Fibroblast of lung (primary cell): ENCODE measurements around the gene DNMT3B. TPM values are rescaled to one million over a fixed set of nuclear protein-coding genes. Genes with fewer than 3 reads are reported as not detected.

ENCODE experiments used
- DNase-seq, 2 donors: peaks; one replicate each; pipeline versions ENCODE4 v3.0.0 to v3.0.0-alpha.2; 2010; ENCODE audit warnings: low read depth in 2 of 2
- H2AFZ ChIP-seq: 2 replicates; pipeline ENCODE4 v1.5.1; 2012; ENCODE audit warnings: low read length, control low read depth, inconsistent platforms
- H3K27ac ChIP-seq: 2 replicates; pipeline ENCODE4 v1.5.1; 2011; ENCODE audit warnings: low read length, control low read depth; ENCODE audit not compliant: insufficient read depth
- H3K27me3 ChIP-seq: 2 replicates; pipeline ENCODE4 v1.5.1; 2011; ENCODE audit warnings: mild to moderate bottlenecking, low read length; ENCODE audit not compliant: control insufficient read depth, insufficient read depth
- H3K36me3 ChIP-seq: 2 replicates; pipeline ENCODE4 v1.5.1; 2011; ENCODE audit warnings: low read length; ENCODE audit not compliant: control insufficient read depth, insufficient read depth
- H3K4me1 ChIP-seq: 2 replicates; pipeline ENCODE4 v1.5.1; 2011; ENCODE audit warnings: low read length; ENCODE audit not compliant: control insufficient read depth, insufficient read depth; ENCODE audit errors: extremely low read depth
- H3K4me2 ChIP-seq: 2 replicates; pipeline ENCODE4 v1.5.1; 2011; ENCODE audit warnings: low read length, control low read depth; ENCODE audit not compliant: insufficient read depth; ENCODE audit errors: extremely low read depth
- H3K4me3 ChIP-seq, 4 experiments: fragments of 200-600 bp in 1 of 4; sonication (generic) in 1 of 4; replicated peaks in 1 of 4; 2 replicates each; pipeline ENCODE4 v1.5.1; 2011 to 2016; ENCODE audit warnings: low read length in 4 of 4, low read depth in 3 of 4, mild to moderate bottlenecking in 3 of 4, control low read depth in 2 of 4, inconsistent platforms in 1 of 4, mixed read lengths in 1 of 4; ENCODE audit not compliant: insufficient read depth in 1 of 4; ENCODE audit errors: control extremely low read depth in 1 of 4
- H3K79me2 ChIP-seq: 2 replicates; pipeline ENCODE4 v1.5.1; 2012; ENCODE audit warnings: mild to moderate bottlenecking, low read length, inconsistent platforms; ENCODE audit not compliant: control insufficient read depth, insufficient read depth
- H3K9ac ChIP-seq: 2 replicates; pipeline ENCODE4 v1.5.1; 2011; ENCODE audit warnings: mild to moderate bottlenecking, low read length, control low read depth; ENCODE audit not compliant: insufficient read depth
- H3K9me3 ChIP-seq: 2 replicates; pipeline ENCODE4 v1.5.1; 2012; ENCODE audit warnings: low read depth, low read length; ENCODE audit not compliant: control insufficient read depth, insufficient read depth
- H4K20me1 ChIP-seq: 2 replicates; pipeline ENCODE4 v1.5.1; 2011; ENCODE audit warnings: low read length; ENCODE audit not compliant: control insufficient read depth, insufficient read depth; ENCODE audit errors: extremely low read depth
- CTCF ChIP-seq, 2 donors: IDR thresholded peaks in 1 of 2; conservative IDR thresholded peaks in 1 of 2; 1 replicate in 1 of 2; 2 replicates in 1 of 2; pipeline ENCODE4 v1.5.1; 2011 to 2012; ENCODE audit warnings: low read length in 2 of 2, control low read depth in 1 of 2, inconsistent platforms in 1 of 2, low read depth in 1 of 2, mild to moderate bottlenecking in 1 of 2
- EZH2 ChIP-seq: IDR thresholded peaks from 2 replicates; pipeline ENCODE4 v1.5.1; 2012; ENCODE audit warnings: low read length, control low read depth, mild to moderate bottlenecking; ENCODE audit errors: missing control alignments
- polyA plus RNA-seq, 2 donors: library from polyadenylated mRNA; depleted of rRNA in 1 of 2; stranded (reverse) in 1 of 2; unstranded in 1 of 2; fragments of >200 nt; gene quantifications; 2 replicates each; pipeline ENCODE4 v1.2.1, GENCODE V29; 2011 to 2012; ENCODE audit warnings: missing spikeins in 1 of 2
- total RNA-seq: library from RNA; depleted of rRNA; stranded (reverse); fragments of >200 nt; gene quantifications from 2 replicates; pipeline ENCODE4 v1.2.1, GENCODE V29; 2014

Gene DNMT3B
- total and polyA plus RNA-seq, 2 donors (not counting 1 experiment from before 2014, with no cell fraction given) = 1.1 to 3.1 TPM

- no peak for TF ChIP-seq CTCF (conservative IDR thresholded peaks at IDR 0.05 in 1 of 2, IDR thresholded peaks at IDR 0.05 in 1 of 2; ENCODE audit: low read depth in 1 of 2, low read length in 2 of 2)
- TF ChIP-seq EZH2 = no peak
- Histone ChIP-seq H3K36me3 (no peaks in the 10 kb centered on the region), H3K4me3 (no peak overlapping the region), H3K27me3 (no peaks in the 10 kb centered on the region), H3K9me3 (no peaks in the 10 kb centered on the region), H3K9ac (no peak overlapping the region), H3K4me2 (peak overlapping the region; percentile 51), H3K79me2 (no peaks in the 10 kb centered on the region), H3K4me1 (peaks cover 10% of the 10 kb centered on the region), H4K20me1 (no peaks in the 10 kb centered on the region), H2AFZ (no peak overlapping the region), H3K27ac (peak overlapping the region; percentile 57)
- no peak for DNase-seq
Observed at GRCh38 chr20:32751702-32752457, 10.3 kb upstream of the DNMT3B start.

GRCh38 chr20:32752458-32753250 lies 9.5 kb upstream of the DNMT3B start:
- no peak overlapping the region for H3K9ac ChIP-seq
- TF ChIP-seq CTCF (conservative IDR thresholded peaks at IDR 0.05 in 1 of 2, IDR thresholded peaks at IDR 0.05 in 1 of 2; ENCODE audit: low read depth in 1 of 2, low read length in 2 of 2) (no peak), EZH2 (no peak)
- no peaks in the 10 kb centered on the region for H3K36me3 ChIP-seq
- peaks cover 10% of the 10 kb centered on the region for H3K4me1 ChIP-seq
- H4K20me1 ChIP-seq = no peaks in the 10 kb centered on the region
- no peaks in the 10 kb centered on the region for H3K9me3 ChIP-seq
- peak overlapping the region; percentile 57 for H3K27ac ChIP-seq
- peak overlapping the region; percentile 51 for H3K4me2 ChIP-seq
- no peaks in the 10 kb centered on the region for H3K27me3 ChIP-seq
- H3K4me3 ChIP-seq = no peak overlapping the region
- H3K79me2 ChIP-seq = no peaks in the 10 kb centered on the region
- DNase-seq = peak; percentile 50 to 84
- H2AFZ ChIP-seq = peak overlapping the region; percentile 64

- no peak overlapping the region for H3K27ac ChIP-seq
- no peaks in the 10 kb centered on the region for H3K9me3 ChIP-seq
- H3K4me1 ChIP-seq = peaks cover 10% of the 10 kb centered on the region
- DNase-seq = no peak
- H3K36me3 ChIP-seq = no peaks in the 10 kb centered on the region
- no peaks in the 10 kb centered on the region for H4K20me1 ChIP-seq
- H3K27me3 ChIP-seq = no peaks in the 10 kb centered on the region
- H3K4me3 ChIP-seq = no peak overlapping the region
- H3K4me2 ChIP-seq = no peak overlapping the region
- peak overlapping the region; percentile 26 for H2AFZ ChIP-seq
- TF ChIP-seq EZH2 = no peak
- no peak for TF ChIP-seq CTCF (conservative IDR thresholded peaks at IDR 0.05 in 1 of 2, IDR thresholded peaks at IDR 0.05 in 1 of 2; ENCODE audit: low read depth in 1 of 2, low read length in 2 of 2)
- no peak overlapping the region for H3K9ac ChIP-seq
- H3K79me2 ChIP-seq = no peaks in the 10 kb centered on the region
Observed at GRCh38 chr20:32753731-32754130, 8.5 kb upstream of the DNMT3B start.
